GM12801 (cell line): ENCODE data around the gene PSMC2.

ENCODE experiments used
- TF ChIP-seq, protein P1 (sequence below): IDR thresholded peaks from one replicate; pipeline ENCODE4 v1.5.1; 2011; ENCODE audit warnings: control low read depth; ENCODE audit not compliant: insufficient read length; ENCODE audit errors: extremely low read depth

PSMC2 gene

GRCh38 chr7:103344453-103345149 lies 2.8 kb upstream of the PSMC2 start, which contains the start of gene DNAJC2:
Gene DNAJC2, minus strand, starts transcription at chr7:103344767. Its CDS starts 145 bp downstream, at chr7:103344622.
- TF ChIP-seq, protein P1, sequence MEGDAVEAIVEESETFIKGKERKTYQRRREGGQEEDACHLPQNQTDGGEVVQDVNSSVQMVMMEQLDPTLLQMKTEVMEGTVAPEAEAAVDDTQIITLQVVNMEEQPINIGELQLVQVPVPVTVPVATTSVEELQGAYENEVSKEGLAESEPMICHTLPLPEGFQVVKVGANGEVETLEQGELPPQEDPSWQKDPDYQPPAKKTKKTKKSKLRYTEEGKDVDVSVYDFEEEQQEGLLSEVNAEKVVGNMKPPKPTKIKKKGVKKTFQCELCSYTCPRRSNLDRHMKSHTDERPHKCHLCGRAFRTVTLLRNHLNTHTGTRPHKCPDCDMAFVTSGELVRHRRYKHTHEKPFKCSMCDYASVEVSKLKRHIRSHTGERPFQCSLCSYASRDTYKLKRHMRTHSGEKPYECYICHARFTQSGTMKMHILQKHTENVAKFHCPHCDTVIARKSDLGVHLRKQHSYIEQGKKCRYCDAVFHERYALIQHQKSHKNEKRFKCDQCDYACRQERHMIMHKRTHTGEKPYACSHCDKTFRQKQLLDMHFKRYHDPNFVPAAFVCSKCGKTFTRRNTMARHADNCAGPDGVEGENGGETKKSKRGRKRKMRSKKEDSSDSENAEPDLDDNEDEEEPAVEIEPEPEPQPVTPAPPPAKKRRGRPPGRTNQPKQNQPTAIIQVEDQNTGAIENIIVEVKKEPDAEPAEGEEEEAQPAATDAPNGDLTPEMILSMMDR, result no peak

DNA sequence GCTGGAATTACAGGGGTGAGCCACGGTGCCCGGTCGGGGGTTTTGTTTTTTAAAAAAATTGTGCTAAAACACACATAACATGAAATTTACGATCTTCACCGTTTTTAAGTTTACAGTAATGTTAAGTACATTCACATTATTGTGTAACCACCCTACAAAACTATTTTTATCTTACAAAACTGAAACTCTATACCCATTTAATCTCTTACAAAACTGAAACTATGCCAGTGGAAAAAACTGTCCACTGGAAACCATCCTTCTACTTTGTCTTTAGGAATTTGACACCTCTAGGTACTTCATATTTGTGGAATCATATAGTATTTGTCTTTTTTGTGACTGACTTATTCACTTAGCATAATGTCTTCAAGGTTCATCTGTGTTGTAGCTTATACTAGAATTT lies 1.0 kb upstream of the PSMC2 start:
- TF ChIP-seq, protein P1, result no peak

DNA sequence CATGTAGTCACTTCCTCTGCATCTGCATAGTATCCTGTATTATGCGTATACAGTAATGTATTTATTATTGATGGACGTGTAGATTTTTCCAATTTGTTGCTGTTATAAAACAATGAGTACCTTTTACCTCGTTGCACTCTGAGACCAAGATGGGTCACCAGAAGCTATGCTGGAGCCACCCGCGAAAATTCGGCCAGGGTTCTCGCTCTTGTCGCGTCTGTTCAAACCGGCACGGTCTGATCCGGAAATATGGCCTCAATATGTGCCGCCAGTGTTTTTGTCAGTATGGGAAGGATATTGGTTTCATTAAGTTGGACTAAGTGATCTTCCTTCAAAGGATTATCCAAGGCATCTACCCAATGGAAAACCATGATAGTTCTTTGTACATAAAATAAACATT lies 1.0 kb downstream of the PSMC2 start:
- TF ChIP-seq, protein P1, result no peak

DNA sequence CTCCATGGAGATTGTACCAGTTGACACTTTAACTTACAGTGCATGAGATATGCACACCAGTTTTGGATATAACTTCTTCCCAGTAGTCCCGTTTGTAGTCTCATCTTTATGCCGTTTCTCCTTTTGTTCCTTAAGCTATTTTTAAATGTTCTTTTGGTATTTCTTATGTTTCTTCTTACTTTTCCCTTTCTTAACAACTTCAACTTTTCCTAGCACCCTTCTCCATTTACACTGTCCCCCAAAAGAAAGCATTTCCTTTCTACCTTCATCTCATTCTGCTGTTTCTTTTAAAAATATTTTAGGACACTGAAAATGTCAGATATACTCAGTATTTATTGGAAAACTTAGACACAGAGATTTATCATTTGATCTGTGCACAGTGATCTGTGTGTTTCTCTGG lies 1.5 kb downstream of the PSMC2 start:
- TF ChIP-seq, protein P1, result no peak

DNA sequence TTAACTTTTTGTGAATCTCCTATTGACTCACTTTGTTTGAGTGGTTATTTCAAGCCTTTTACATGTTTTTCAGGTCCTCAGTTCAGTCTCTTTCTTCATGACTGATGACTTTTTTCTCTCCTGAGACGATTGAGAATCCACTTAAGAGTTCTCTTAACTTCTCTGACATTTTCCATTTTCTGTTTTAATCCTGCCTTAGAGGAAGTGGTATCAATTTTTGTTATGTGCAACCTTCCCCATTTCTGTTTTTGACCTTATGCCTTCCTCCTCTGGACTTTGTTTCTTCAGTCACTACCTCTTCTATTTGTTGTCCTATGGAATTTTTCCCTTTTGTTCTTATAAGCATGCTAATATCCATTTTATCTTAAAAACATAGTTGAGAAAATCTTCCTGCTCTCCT lies 2.4 kb downstream of the PSMC2 start:
- TF ChIP-seq, protein P1, result no peak

- TF ChIP-seq, protein P1, result no peak
Observed at GRCh38 chr7:103369432-103369831, 22.0 kb downstream of the PSMC2 start.

DNA sequence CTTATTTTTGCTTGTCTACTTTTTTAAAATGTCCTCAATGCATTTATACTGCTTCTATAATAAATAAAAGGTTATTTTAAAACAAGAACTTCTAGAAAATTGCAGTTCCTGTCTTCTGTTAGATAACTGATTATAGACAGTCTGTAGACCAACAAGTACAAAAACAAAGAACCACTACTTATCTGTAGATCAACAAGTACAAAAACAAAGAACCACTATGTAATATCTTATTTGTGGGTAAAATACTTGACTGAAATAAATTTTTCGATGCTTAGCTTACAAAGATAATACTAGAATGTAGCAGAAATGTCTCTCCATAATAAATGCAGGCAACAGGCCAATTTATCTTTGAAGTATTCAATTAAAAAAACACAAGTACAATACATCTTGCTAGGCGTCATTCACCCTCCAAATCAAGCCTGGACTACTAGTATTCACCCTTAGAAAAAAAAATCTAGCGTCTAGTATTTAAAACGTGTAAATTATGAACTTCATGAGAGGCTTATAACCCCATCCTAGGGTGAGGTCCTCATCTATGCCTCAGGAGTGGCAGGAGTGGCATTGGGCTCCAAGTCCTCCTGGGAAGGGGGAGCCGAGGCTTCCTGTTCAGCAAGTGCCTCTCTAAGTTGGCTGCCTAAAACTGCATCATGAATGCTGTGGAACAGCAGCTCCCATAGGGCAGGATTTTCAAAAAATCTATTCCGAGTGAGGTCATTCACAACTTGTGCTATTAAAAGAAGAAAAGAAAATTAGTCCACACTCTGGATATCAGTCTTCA lies 26.6 kb downstream of the PSMC2 start:
- TF ChIP-seq, protein P1, result no peak
